GM21529 (cell line): ENCODE measurements around the gene BPIFA1.

Experiments used
- ATAC-seq: cut with Tn5 transposase; IDR thresholded peaks from one replicate; pipeline ENCODE4 v1.9.1; 2021; ENCODE audit not compliant: unreplicated experiment

BPIFA1 gene

DNA sequence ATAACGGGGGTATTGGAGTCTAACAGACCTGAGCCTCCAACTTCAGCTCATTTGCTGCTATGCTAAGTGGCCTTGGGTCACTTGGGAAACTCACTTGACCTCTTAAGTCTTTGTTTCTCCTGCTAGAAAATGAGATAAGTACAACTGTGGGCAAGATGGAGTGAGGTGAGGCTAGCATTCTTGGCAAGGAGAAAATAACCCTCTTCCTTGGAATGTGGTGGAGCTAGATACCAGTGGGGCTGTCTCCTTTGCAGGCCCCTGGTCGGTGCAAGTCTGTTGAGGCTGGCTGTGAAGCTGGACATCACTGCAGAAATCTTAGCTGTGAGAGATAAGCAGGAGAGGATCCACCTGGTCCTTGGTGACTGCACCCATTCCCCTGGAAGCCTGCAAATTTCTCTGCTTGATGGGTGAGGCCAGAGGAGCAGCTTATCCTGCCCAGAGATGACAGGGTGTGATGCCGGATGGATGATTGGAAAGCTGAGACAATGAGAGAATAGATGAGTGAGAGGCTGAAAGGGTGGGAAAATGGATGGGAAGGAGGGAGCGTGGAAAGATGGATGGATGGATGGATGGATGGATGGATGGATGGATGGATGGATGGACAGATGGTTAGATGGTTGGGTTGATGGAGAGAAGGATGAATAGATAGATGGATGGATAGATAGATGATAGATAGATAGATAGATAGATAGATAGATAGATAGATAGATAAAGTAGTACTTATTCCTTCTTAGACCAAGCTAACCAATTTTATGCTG, 4.4 kb downstream of the BPIFA1 start:
- ATAC-seq = no peak

DNA sequence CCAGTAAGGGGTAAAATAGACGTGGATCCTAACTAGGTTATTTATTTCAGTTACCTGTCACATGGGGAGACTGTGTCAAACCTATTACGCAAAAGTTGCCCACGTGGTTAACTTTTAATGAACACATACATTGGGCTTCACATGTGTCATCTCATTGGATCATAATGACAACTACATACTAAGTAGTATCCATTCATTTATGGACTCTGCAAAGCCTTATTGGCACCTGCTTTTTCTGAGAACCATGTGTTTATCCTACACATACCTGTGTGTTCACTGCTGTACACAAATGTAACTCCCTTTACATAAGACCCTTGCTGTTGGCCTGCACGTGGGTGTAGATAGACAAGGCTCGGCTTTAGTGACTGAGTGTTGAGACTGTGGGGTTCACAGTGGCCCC, 5.1 kb downstream of the BPIFA1 start:
- no peak for ATAC-seq

- no peak for ATAC-seq
Measured at GRCh38 chr20:33242319-33243100, 6.7 kb downstream of the BPIFA1 start.

DNA sequence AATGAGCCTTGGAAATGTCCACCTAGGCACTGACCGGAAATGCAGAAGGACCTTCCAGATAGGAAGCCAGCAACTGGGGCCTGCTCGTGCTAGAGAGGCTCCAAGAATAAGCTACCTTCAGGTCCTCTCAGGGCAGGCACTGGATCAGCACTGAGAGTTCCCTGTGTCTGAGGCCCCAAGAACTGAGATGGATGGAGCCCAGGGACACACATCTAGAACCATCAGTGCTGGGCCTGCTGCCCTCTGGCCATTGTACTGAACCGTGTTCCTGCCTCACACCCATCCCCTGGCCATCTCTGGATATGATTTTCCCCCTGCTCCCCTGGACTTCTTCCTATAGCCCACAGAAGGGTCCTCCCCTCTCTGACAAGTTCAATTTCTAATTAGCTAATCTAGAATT, 10.3 kb downstream of the BPIFA1 start:
- ATAC-seq = no peak

DNA sequence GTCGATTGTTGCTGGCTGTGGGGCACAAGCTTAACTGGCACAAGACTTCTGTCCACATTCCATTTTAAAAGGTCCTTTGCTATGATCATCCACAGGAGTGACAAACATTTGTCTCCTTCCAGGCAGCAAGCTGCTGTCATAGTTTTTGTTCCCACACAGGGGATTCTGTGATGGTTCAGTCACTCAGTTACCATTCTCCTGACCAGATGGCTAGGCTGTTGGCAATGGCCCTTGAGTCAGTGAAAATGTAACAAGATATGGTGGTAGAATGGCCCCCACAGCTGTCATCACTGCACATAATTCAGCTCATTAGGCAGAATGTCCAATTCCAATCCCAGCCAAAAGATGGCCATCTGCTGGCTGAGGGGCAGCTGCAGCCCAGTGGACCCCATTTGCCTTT, 13.7 kb downstream of the BPIFA1 start:
- no peak for ATAC-seq

GRCh38 chr20:33250666-33251065, 14.9 kb downstream of the BPIFA1 start:
- no peak for ATAC-seq

DNA sequence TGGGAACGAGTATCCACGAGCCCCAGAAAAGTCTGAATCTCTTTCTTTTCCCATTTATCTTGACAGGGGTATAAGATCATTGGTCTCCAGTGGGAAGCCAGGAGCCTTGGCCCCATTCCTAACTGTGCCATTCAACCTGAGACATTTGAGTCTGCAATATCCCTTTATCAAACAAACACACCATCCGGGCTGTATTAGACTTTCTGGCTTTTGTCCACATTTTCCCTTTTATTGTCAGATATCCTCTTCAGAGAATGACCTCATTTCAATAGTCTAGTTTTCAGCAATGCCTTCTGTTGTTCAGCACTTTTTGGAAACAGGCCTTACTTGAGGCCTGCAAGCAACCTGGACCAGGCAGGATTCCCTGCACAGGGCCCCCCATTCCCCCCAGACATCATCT, 15.7 kb downstream of the BPIFA1 start:
- ATAC-seq = no peak

- ATAC-seq = no peak
Measured at GRCh38 chr20:33252460-33252859, 16.7 kb downstream of the BPIFA1 start.

DNA sequence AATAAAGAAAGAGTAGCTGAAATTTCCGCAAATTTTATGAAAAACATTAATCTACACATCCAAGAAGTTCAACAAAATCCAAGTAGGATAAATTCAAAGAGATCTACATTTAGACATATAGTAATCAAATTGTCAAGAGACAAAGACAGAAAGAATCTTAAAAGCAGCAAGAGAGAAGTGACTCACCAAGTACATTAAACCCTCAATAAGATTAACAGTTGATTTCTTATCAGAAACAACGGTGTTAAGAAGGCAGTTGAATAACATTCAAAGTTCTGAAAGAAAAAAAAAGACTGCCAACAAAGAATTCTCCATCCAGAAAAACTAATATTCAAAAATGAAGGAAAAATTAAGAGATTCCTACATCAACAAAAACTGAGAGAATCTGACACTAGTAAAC, 19.2 kb downstream of the BPIFA1 start:
- ATAC-seq = no peak

GRCh38 chr20:33257237-33257636, 21.4 kb downstream of the BPIFA1 start:
- ATAC-seq = no peak

DNA sequence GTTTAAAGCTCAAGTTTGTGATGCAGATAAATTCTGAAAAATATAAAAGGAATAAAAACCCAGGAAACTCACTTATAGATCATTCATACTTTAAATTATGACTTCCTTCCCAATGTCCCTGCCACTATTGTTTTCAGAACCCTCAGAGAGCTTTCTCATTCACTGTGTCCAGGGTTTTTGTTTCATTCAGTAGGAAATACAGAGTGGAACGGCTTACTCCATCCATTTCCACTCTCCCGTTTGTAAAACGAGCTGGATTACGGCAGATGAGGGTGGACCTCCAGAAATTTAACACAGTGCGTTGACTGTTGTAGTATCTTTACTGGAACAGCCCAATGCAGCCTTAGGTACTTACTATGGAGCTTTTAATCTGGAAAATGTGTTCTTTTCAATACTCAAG, 23.6 kb downstream of the BPIFA1 start:
- no peak for ATAC-seq

- no peak for ATAC-seq
Measured at GRCh38 chr20:33261465-33261864, 25.7 kb downstream of the BPIFA1 start.

DNA sequence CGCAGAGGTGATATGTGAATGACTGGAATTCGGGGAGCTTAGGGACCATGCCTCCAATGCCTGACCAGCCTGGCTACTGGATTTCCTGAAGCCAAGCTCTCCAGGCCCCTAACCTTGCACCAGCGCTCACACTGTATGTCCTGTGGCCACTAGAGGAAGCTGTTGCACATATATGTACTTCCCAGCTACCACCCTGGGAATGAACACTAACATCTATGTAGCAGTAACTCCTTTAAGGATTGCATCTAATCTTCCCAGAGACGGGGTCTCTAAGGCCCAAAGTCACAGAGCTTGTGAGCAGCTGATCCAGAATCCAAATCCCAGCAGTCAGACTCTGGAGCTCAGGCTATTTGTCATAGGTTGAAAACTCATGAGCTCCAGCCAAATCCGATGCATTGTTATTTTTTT, 26.9 kb downstream of the BPIFA1 start:
- no peak for ATAC-seq

- no peak for ATAC-seq
Measured at GRCh38 chr20:33263784-33264183, 28.0 kb downstream of the BPIFA1 start.

GRCh38 chr20:33267701-33268100, 31.9 kb downstream of the BPIFA1 start:
- no peak for ATAC-seq

DNA sequence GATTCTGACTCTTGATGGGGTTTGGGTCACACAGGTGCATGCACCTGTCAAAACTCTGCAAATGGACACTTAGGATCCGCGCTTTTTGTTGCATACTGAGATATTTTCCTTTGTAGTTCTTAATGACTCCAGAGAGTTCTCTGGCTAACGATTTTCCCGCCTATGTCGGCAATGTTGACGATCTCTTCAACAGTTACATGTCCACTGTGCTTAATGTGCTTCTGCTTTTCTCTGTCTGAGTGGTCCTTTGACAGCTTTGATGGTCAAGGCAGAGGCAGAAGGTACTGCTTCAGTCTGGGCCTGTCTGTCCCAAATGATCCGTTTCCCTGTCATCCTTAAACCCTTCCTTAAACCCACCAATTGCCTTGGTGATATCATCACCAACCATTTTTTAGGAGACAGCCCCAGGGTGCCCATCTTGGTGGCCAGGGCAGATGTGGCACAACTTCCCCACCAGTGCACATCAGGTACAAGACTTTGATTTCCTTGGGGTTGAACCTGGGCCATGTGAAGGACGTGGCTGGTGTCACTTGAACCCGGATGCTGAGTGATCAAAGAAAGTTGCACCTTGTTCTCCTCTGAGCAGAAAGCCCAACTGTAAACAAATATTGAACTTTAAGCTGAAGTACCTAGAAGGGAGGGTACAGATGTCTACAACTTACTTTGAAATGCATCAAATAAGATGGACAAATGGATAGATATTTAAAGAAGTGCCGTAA, 36.5 kb downstream of the BPIFA1 start:
- no peak for ATAC-seq

GRCh38 chr20:33273117-33273851, 37.5 kb downstream of the BPIFA1 start:
- ATAC-seq = no peak

GRCh38 chr20:33275215-33275614, 39.4 kb downstream of the BPIFA1 start:
- ATAC-seq = no peak

DNA sequence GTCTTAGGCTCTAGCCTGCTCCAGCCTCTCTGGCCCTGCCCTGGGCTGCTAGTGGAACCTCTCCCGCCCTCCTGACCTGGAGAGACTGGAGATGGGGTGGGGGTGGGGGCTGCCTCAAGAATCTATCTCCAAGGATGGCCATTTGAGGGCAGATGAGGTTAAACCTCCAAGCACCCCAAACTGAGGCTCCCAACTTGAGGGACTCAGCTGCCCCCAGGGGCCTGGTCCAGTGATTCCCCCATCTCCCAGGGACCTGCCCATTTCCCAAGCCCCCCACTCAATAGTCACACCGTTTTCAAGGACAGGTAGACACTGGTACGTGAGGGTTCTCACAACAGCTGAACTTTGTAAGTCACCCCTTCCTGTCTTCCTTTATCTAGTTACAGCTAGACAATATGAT, 40.1 kb downstream of the BPIFA1 start:
- no peak for ATAC-seq

- ATAC-seq = no peak
Measured at GRCh38 chr20:33276303-33277113, 40.7 kb downstream of the BPIFA1 start.
